Germinal center (tissue), 1 donor: ENCODE data around the gene CHCHD5.

Source experiments
- DNase-seq: peaks from one replicate; pipeline ENCODE4 v3.0.0; 2012; ENCODE audit warnings: mixed read lengths, low spot score

Gene CHCHD5

GRCh38 chr2:112625474-112626114, 41.2 kb downstream of the CHCHD5 start:
- no peak for DNase-seq

- peak; percentile 67 for DNase-seq
Observed at GRCh38 chr2:112626604-112627059, 42.2 kb downstream of the CHCHD5 start.

- DNase-seq, result no peak
Observed at GRCh38 chr2:112627060-112628040, 42.9 kb downstream of the CHCHD5 start.

- no peak for DNase-seq
Observed at GRCh38 chr2:112629224-112629623, 44.8 kb downstream of the CHCHD5 start.

DNA sequence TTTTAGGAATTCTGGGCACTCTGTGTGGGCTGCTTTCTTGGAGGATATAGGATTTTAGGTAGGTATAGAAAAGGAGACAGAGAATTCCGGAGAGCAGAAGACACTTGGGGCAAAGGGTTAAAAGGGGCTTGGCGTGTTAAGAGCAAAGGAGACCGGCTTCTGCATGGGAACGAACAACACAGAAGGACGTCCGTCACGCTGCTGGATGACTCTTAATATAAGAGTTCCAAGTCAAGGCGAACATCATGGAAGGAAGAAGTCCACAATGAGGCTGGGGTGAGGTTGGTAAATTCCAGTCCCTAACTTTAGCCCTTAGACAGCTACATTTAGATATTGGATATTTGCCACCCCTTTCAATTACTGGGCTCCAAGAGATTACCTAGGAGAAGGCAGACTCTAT, 45.4 kb downstream of the CHCHD5 start:
- DNase-seq, result no peak

DNA sequence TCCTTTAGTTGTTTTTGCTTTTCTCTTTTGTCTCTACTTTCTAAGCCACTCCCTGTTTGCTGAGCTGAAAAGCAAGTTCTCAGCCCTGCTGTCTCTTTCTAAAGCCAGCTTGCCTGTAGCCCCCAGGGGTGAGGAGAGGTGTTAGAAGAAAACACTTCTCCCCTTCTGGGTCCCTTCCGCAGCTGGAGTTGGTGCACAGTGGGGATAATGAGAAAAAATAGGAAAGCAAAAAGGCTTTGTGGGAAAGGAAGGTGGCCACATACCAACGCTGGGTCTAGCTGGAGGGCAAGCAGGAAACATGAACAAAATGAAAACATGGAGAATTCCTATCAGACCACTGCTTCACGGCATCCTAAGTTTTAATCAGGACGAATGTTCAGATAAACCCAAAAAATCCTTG, 45.9 kb downstream of the CHCHD5 start:
- no peak for DNase-seq

DNA sequence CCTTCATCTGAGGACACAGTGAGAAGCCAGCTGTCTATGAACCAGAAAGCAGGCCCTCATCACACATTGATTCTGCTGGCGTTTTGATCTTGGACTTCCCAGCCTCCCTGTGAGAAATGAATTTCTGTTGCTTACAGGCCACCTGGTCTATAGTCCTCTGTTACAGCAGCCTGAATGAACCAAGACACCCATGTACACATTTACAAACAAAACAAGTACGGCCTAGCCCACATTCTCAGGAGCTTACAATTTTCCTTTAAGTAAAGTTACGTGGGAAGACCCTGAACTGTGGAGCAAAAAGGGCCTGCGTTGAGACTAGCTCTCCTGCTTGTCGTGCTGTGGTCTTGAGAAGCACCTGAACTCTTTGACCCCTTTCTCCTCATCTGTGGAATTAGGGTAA, 49.3 kb downstream of the CHCHD5 start:
- no peak for DNase-seq

GRCh38 chr2:112634153-112634873, 49.9 kb downstream of the CHCHD5 start:
- DNase-seq, result no peak

- DNase-seq, result no peak
Observed at GRCh38 chr2:112634874-112635157, 50.4 kb downstream of the CHCHD5 start.

DNA sequence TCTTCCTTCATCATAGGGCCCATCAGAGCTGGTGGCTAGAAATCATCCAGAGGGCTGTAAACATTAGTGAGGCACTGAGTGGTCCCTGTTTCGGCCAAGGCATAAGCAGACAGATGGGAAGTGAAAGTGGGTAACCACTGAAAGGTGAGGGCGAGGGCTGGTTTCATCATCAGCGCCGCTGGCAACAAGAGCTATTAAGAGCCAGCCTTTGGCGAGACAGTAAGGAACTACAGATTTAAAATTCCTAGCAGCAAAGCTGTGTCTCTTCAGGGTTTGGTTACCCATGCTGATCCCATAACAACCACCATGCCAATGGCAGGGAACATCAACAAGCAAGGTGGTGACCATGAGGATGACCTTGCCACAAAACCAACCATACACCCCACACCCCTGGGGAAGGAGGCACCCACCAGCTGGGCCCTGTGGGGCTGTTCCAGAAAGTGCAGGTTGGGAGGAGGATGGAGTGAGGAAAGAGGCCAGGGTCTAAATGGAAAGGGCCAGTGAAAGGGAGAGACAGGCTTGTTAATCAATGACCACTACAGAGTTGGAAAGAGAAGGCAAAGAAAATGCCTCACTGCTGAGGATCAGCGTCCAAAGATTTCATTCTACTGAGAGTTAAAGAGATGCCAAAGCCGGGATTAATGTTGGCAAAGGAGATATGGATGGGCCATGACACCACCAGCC, 52.3 kb downstream of the CHCHD5 start:
- DNase-seq, result peak; percentile 41

DNA sequence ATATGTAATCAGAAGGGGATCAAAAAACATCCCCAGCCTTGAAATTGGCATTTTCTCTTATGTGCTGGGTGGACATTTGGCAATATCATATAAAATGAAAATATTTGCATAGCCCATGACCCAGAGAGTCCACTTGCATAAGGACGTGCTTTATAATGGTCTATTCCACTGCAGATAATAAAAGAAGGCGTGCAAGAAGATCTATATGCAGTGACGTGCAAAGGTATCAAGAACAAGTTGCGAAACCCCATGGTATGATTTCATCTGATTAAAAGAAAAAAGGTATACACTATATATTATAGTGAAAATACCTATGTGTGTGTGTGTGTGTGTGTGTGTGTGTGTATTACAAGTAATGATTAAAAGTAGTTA, 52.9 kb downstream of the CHCHD5 start:
- no peak for DNase-seq
